NCI-H1092 treated with DMSO at 0.1 percent for 48 hours (cell line): ENCODE results near the gene FAM53A.

ENCODE experiments used
- DNase-seq: peaks from one replicate; lab custom pipeline; 2025; lab: John Stamatoyannopoulos, UW

The FAM53A gene

GRCh38 chr4:1593881-1594345, 90.2 kb downstream of the FAM53A start:
- no peak for DNase-seq

- DNase-seq = no peak
These were observed 90.7 kb downstream of the FAM53A start for GRCh38 chr4:1593458-1593857.

DNA sequence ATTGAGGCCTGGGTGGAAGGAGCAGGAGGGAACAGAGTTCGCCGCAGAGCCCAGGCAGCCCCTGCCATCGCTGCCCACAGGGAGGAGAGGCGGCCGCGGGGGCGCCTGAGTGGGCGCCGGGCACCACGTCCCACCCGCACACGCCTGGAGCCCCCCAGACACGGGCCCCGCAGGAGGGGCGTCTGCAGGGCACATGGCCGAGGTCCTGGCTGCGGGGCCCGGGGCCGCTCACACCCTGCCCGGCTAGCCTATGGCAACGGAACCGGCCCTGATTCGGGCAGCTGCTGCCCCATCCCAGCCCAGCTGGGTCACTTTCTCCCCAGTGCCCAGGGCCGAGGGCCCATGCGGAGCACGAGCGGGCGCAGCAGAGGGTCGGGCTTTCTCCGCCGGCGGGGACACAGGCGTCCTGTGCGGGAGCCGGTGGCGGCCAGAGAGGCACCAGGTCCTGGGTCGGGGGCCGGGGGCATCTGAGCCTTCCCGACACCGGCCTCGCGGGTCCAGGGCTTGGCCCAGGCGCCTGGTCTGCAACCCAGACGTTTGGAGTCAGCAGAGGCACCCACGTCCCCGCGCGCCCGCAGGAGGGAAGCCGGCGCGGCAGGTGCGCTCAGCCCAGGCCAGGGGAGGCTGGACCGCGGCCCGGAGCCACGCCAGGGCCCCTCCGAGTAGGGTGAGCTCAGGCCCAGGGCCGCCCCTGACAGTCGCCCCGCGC, 91.2 kb downstream of the FAM53A start:
- DNase-seq = no peak

DNA sequence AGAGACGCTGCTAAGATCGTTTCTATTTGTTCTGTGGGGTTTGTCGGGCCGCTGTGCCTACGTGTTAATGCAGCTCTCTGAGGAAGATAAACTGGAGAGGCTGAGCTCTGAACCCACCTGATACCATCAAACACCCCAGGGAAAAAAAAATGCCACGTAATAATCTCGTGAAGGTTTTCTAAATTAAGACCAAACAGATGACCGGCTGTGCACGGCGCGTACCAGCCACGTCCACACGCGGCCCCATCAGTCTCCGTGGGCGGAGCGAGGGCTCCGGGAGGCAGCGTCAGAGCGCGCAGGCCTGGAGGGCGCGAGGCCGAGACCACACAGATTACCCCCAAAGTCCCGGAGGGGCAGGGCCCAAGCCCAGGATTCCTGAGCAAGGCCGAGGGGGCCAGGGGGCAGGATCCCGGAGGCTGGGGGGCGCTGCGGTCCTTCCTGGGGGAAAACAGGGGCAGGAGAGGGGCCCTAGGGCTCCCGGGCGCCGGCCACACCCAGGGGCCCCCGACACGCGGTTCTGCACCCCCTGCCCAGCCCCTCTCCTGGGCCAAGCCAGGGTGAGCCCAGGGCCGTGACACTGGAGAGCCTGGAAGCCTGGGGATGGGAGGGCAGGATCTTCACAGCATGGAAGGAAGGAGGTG, 91.9 kb downstream of the FAM53A start:
- DNase-seq = no peak

- DNase-seq = no peak
These were observed 93.0 kb downstream of the FAM53A start for GRCh38 chr4:1591107-1591506.

- DNase-seq = no peak
These were observed 93.9 kb downstream of the FAM53A start for GRCh38 chr4:1590244-1590643.
